Medulla oblongata (tissue), 1 donor: ENCODE data around the gene MAGEA8.
"Not testable (repeated sequence)": the region's sequence is repeated elsewhere in the genome, so short reads cannot be mapped to it uniquely, and the experiment has no call there.

ENCODE experiments used
- DNase-seq: peaks from one replicate; pipeline ENCODE4 v3.0.0-alpha.2; 2015; ENCODE audit errors: extremely low spot score

Gene MAGEA8

DNA sequence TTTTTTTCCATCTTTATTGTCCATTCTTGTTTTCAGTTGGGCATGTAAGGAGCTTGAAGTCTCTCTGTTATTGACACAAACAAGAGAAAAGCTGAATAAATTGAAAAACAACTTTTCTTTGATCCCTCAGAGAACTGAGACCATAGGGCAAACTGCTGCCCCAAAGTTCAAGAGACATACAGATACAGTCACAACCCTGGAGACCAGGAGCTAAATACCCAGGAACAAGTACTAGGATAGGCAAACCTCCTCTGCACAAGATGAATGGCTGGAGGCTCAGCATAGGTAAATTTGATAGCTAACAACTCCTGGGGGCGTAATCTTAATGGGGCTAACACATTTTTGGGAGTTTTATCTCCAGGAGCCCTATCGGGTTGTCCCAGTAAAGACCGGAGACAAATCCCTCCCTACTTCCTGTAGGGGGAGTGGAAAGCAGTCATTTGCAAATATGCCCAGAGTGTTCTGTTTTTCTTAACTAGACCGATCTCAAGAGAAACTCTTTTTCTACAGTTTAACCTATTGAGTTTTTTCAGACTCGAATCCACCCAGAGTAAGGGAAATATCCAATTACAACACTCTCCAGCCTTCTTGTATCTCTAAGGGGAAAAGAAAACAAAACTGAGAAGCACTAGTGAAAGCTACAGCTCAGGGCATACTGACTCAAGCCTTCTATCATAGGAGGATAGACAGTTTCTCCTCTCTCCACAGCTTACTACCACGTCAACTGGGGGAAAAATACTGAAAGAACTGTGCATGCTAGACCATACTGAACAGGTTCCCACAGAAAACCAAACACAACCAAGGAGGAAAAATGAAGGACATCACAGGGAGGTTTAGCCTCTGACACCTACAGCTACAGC, 23.1 kb downstream of the MAGEA8 start:
- DNase-seq = no peak

DNA sequence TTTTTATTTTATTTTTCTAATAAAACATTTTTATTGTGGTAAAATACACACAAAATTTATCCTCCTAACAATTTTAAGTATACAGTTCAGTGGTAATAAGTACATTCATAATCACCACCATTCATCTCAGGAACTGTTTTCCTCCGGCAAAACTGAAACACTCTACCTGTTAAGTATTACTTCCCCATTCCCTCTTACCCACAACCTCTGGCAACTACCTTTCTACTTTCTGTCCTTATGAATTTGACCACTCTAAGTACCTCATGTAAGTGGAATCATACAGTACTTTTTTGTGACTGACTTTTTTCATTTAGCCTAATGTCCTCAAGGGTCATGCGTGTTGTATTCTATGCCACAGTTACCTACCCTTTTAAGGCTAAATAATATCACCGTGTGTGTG, 27.3 kb downstream of the MAGEA8 start:
- no peak for DNase-seq

DNA sequence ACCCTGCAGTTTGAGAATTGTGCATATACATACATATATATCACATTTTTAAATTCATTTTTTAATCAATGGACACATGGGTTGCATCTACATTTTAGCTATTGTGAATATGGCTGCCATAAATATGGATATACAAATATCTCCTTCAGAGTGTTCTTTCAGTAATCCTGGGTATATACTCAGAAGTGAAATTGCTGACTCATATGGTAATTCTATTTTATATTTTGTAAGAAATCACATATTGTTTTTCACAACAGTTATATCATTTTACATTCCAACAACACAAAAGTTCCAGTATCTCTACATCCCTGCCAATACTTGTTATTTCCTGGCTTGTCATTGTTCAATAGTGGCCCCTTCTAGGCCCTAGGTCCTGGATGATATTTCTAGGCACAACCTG, 27.7 kb downstream of the MAGEA8 start:
- no peak for DNase-seq

DNA sequence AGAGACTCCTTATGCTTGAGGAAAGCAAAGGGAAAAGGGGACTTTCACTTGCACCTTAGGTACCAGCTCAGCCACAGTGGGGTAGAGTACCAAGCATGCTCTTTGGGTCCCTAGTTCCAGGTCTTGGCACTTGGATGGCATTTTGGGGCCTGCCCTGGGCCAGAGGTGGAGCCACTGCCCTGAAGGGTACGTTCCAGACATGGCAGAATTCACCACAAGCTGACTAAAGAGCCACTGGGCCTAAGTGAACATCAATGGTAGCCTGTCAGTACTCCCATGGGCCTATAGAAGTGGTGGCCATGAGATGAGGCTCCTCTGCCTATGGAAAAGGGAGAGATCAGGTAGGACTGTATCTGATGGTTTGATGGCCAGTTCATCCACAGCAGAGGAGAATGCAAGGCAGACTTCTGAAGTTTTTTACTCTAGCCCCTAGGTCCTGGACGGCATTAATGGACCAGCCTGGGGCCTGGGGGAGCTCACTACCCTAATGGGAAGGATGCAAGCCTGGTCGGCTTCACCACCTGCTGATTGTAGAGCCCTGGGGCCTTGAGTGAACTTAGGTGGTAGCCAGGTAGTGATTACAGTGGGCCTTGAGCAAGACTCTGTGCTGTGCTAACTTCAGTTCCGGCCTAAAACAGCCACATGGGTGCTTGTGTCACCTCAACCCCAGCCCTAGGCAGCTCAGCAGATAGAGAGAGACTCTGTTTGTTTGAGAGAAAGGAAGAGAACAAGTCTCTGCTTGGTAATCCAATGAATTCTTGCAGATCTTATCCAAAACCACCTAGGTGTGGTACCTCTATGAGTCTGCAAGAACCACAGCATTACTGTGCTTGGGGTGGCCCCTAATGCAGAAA, 28.6 kb downstream of the MAGEA8 start:
- DNase-seq = no peak

DNA sequence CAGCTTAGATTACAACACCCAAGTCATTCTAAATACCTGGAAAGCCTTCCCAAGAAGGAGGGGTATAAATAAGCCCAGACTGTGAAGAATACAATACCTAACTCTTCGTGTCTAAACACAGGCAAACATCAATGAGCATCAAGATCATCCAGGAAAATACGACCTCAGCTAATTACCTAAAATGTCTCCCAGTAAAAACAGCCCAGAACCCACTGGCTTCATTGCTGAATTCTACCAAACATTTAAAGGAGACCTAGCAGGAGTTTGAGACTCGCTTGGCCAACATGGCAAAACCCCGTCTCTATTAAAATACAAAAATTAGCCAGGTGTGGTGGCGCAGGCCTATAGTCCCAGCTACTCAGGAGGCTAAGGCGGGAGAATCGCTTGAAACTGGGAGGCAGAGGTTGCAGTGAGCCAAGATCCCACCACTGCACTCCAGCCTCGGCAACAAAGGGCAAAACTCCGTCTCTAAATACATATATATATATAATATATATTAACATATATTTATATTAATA, 29.3 kb downstream of the MAGEA8 start:
- DNase-seq = no peak

DNA sequence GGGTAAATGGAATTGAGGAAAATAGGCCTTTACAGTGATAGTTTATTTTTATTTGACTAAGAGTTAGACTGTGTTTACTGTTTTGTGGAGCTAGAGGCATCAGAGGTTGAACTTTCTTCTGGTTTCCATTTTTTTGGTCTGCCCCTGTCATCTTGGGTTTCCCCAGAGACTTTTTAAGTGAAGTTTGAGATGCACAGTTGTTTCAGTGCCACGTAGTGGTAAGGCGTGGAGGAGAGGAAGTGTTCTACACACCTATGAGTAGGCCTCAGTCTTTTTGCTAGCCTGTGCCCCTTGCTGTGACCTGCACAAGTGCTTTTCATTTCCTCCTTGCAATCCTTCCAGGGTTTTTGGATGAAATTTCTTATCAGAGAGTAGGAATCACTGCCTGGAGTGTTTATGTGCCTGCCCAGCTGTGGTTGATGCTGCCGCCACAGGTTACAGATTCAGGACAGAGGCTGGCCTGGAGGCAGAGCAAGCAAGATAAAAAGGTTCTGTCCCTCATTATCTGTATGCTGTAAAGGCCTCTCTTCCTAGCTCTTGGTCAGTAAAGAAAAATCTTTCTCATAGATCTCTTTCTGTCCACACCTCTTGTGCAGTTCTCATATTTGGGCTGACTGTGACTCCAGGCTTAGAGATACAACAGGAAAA, 35.9 kb downstream of the MAGEA8 start:
- no peak for DNase-seq

DNA sequence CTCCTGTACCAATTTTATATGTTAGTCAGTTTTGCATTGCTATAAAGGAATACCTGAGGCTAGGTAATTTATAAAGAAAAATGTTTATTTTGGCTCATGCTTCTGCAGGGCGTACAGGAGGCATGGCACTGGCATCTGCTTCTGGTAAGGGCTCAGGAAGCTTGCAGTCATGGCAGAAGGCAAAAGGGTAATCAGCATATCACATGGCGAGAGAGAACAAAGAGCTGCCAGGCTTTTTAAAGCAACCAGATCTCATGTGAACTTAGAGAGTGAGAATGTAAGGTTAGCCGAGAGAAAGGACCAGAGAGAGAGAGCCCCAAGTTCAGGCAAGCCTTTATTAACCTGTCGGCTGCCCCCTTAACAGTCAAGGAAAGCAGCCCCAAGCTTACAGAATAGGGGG, 42.9 kb downstream of the MAGEA8 start:
- not testable (repeated sequence) for DNase-seq

DNA sequence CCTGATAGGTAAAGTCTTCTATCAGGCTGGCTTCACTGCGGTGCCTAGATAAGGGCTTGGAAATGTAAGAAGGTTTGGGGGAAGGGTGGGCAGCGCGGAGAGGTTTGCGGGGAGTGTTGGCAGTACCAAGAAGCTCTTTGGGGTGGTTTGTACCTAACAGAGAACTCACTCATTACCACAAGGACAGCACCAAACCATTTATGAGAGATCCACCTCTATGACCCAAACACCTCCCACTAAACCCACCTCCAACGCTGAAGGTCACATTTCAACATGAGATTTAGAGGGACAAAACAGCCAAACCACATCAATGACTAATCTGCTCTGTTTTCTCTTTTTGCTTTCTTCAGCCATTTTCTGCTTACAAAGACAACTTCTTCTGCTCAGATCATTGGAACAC, 43.5 kb downstream of the MAGEA8 start:
- DNase-seq = not testable (repeated sequence)

DNA sequence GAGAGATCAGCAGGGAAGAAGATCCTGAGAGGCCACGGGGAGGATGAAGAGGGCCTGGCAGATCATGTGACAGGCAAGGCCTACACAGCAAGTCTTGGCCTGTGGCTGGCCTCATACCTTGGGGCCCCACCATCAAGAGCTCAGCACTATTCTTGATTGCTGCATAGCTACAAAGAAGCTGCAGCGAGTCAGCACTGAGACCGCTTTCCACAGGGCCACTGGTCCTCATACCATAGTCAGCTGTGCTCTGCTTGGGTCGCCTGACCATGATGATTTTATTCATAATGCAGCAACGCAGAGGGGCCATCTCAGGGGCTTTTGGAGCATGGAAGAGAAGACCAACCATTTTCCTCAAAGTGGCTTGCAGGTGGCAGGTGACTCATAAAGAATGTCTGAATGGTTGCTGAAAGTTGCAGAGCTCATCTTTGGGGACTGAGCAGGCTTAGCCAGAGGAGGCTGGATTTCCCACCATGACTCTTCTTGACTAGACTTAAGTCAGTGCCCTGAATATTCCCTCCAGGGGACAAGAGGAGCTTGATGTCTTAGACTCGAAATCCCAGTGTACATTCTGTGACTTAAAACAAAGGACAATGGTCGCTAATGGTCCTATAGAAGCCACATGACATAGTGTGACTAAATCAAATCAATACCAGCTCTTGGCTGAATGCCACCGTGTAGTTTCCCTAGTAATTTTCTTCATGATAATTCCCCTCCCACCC, 46.4 kb downstream of the MAGEA8 start:
- DNase-seq = not testable (repeated sequence)

DNA sequence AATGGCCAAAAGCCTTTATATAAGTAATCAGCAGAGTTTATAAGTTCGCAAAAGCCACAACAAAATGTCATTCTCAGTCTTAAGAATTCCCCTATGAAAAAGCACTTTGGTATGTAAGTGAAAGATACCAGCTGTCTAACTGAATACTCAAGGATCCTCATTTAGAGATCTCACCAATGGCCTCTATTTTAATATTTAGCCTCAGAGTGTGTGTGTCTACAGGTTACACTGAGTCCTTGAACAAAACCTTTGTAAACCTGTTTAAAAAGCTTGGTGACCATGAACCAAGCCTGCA, 46.9 kb downstream of the MAGEA8 start:
- DNase-seq = not testable (repeated sequence)

DNA sequence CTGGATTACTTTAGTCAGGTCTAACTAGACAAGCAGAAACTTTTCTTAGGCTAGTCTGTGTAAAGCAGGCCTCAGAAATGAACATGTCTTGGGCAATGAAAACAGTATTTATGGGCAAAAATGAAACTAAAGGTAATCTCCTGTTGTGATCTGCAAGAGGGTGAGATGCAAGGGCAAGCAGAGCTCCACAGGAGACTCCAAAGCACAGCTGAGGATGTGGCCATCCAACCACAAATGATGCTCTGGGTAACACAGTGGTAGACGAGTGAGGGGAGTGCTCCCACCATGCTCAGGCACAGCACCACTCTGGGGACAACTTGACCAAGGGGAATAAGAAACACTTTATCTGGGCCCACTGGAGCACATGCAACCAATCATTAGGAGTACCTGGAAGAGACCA, 47.7 kb downstream of the MAGEA8 start:
- not testable (repeated sequence) for DNase-seq

DNA sequence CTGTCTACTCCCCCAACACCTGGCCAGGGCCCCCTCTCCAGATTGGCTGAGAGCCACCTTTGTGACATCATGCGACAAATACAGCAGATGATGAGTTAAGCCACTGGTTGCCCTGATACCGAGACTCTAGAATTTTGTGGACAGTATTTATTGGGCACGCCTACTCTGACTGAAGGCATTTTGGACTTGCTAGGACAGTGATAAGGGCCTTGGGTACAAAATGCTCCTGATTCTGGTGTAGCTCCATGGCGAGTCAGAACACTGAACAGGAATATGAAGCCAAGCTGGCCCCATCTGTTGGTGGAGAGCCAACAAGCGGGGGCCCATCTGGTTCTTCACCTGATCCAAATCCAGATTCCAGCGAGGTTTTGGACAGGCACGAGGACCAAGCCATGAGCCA, 48.4 kb downstream of the MAGEA8 start, which contains the start of gene HSFX4:
Gene HSFX4, plus strand, starts transcription at position 174 of the 400 bp plus-strand sequence. Its CDS starts 72 bp downstream, at position 246.
- DNase-seq = not testable (repeated sequence)

DNA sequence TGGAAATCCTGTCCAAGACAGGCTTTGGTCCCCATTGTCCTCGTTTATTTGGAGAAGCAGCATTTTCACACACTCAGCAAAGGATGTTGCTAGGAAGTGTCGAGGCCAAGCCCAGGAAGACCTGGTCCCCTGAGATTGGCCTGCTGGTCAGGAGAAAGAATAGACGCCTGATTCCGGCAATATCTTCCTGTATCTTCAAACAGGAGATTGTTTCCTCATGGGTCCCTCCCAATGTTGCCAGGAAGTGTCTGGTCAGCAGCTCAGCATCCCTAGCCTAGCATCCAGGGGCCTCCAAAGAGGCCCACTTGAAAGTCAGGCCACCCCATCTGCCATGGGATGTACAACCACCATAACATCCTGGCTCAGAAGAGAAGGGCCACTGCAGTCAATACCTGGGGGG, 50.4 kb downstream of the MAGEA8 start:
- DNase-seq = not testable (repeated sequence)

DNA sequence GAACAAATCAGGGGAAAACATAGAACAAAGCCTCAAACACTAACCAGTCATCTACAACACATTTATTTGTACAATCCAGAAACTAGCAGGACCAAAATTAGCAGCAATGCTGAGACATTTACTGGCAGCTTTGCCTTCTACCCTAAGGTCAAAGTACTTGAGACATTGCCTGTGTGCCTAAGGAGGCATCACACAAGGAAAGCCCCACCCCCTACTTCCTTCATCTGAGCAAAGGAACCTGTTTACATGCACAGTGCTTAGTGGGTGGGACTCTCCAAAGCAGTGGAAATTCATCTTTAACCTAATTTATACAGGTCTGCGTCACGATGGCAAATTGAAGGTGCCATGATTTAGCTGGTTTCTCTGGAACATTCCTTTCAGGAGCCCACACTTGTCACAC, 51.2 kb downstream of the MAGEA8 start:
- not testable (repeated sequence) for DNase-seq

DNA sequence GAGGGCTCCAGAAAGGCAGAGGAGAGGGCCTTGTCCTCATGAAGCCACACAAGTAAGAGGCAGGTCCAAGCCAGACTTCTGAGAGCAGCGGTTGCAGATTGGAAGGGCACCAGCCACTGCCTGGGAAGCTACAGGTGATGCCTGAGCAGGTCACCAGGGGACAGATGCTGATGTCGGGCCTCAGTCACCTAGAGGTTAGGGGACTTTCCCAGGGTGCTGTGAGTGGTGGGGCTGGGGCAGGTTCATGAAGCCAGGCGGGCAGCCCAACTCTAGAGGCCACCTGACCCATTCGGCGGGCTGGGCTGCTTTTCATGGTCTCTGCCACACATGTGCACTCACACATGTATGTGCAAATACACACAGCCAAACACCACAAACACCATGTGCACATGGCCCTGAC, 52.0 kb downstream of the MAGEA8 start:
- DNase-seq = not testable (repeated sequence)

DNA sequence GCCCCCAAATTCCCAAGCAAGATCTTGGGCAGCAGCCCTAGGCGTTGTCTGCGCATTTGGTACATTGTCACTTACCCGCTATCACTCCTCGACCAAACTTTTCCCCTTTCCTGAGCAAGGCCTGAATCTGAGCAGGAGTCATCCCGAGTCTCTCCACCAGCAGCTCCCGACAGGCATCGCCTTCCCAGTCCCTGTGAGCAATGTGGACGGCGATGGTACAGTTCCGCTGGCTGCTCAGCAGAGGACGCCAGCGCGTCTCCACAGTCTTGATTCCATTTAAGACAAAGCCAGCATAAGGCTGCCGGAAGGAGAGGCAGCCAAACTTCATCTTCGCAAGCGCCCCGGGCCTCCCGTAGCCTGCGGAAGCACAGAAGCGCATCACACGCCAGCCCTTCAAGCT, 52.6 kb downstream of the MAGEA8 start:
- DNase-seq = not testable (repeated sequence)
